Fibroblast of mammary gland (primary cell): ENCODE data around the gene SIK2.
A peak's percentile ranks its signal among the peaks of the same experiment; 100 is the strongest.

Experiments used
- DNase-seq: peaks from one replicate; pipeline ENCODE4 v3.0.0-alpha.2; 2010; ENCODE audit warnings: low read depth
- H3K4me3 ChIP-seq: 2 replicates; pipeline ENCODE4 v1.5.1; 2011; ENCODE audit warnings: low read depth, mild to moderate bottlenecking, low read length, moderate library complexity; ENCODE audit not compliant: control insufficient read depth
- TF ChIP-seq, protein P1 (sequence below): conservative IDR thresholded peaks from 2 replicates; pipeline ENCODE4 v1.5.1; 2011; ENCODE audit warnings: low read depth, low read length, inconsistent platforms; ENCODE audit not compliant: control insufficient read depth, insufficient read depth

The SIK2 gene

DNA sequence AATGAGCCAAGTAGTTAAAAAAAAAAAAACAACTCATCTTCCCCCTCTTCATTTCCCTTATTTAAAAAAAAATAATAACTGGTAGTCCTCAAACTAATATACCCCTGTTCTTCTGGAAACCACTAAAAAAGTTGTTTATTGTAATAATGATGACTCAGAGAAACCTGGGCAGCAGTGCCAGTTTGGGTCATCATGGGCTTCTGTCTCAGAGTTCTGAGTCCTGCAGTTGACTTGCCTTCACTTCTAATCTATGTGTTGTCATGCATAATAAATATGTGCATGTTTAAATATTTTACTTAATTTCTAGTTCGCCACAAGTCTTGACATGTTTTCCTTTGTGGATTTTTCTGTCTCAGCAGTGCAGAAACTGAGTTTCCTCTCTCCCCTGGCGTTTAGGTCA, 117.1 kb downstream of the SIK2 start:
- H3K4me3 ChIP-seq: no peak overlapping the region
- peak; percentile 64 for DNase-seq
- TF ChIP-seq, protein P1, sequence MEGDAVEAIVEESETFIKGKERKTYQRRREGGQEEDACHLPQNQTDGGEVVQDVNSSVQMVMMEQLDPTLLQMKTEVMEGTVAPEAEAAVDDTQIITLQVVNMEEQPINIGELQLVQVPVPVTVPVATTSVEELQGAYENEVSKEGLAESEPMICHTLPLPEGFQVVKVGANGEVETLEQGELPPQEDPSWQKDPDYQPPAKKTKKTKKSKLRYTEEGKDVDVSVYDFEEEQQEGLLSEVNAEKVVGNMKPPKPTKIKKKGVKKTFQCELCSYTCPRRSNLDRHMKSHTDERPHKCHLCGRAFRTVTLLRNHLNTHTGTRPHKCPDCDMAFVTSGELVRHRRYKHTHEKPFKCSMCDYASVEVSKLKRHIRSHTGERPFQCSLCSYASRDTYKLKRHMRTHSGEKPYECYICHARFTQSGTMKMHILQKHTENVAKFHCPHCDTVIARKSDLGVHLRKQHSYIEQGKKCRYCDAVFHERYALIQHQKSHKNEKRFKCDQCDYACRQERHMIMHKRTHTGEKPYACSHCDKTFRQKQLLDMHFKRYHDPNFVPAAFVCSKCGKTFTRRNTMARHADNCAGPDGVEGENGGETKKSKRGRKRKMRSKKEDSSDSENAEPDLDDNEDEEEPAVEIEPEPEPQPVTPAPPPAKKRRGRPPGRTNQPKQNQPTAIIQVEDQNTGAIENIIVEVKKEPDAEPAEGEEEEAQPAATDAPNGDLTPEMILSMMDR: no peak

DNA sequence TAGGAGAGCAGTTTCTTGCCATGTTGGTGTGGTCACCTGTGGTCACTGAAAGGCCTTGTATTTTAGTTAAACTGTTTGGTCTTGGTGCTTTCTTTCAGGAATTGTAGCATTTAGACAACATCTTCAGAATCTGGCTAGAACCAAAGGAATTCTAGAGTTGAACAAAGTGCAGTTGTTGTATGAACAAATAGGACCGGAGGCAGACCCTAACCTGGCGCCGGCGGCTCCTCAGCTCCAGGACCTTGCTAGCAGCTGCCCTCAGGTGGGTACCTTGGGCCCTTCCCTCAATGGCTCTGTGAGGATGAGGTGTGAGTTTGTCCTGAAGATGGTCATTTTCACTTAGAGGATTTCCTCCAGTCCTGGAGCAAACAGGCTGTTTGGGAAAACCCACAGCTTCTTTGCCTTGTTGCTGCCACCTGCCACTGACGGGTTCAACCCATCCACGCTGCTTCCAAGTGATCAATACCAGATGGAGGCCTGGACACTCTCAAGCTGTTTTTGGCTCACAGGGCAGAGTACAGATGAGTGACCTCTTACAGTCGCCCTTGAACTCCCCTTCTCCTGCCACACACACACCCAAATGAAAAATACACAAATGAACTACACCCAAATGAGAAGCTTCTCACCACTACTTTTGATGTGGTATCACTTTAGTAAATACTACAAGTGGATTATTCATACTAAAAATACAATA, 118.7 kb downstream of the SIK2 start:
- no peak for DNase-seq
- TF ChIP-seq, protein P1: no peak
- no peak overlapping the region for H3K4me3 ChIP-seq

DNA sequence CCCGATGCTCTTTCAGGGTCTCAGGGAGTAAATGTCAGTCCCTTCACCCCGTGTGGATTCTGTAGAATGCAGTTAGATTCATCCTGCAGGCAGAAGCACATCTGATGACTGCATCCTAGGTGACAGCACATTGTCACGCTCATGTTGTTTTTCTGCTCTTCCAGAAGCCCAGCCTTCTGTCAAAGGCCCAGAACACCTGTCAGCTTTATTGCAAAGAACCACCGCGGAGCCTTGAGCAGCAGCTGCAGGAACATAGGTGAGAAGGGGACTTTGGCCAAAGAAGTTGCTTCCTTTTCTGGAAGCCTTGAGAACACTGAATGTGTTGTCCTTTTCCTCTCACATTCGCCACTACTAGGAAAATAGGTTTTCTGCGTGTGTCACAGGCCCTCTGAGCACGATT, 120.3 kb downstream of the SIK2 start:
- DNase-seq: no peak
- no peak overlapping the region for H3K4me3 ChIP-seq
- TF ChIP-seq, protein P1: no peak

DNA sequence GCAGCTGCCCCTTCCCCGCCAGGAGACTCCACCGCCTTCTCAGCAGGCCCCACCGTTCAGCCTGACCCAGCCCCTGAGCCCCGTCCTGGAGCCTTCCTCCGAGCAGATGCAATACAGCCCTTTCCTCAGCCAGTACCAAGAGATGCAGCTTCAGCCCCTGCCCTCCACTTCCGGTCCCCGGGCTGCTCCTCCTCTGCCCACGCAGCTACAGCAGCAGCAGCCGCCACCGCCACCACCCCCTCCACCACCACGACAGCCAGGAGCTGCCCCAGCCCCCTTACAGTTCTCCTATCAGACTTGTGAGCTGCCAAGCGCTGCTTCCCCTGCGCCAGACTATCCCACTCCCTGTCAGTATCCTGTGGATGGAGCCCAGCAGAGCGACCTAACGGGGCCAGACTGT, 121.3 kb downstream of the SIK2 start:
- TF ChIP-seq, protein P1: no peak
- no peak for DNase-seq
- H3K4me3 ChIP-seq: no peak overlapping the region

DNA sequence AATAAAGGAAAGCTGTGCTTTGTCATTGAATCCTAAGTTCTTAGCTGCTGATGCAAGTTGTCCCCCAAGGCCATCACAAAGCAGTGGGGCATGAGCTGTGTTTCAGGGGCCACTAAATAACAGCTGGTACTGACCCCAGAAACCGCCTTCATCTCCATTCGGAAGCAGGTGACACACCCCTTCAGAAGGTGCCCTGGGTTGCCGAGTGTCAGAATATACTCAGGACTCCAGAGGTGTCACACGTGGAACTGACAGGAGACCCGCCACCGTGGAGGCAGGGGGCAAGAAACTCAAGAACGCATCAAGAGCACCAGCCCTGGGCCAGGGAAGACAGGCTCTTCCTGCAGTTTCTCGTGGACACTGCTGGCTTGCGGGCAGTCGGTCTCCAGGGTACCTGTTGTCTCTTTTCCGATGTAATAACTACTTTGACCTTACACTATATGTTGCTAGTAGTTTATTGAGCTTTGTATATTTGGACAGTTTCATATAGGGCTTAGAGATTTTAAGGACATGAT, 122.4 kb downstream of the SIK2 start:
- no peak overlapping the region for H3K4me3 ChIP-seq
- TF ChIP-seq, protein P1: no peak
- no peak for DNase-seq

DNA sequence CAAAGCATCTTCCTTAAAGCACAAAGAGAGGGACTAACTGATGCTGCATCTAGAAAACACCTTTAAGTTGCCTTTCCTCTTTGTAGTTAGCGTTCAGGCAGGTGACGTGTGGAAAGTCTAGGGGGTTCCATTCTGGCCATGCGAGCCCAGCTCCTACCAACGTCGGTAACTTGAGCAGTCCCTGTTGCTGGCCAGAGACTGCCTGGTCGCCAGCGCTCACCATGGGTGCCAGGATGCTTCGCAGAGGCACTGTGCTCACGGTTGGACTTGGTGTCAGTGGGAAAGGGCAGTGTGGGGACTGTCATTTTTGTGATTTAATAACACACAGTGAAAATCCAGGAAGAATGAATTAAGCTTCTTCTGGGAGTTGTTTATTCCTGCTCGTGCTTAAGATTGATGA, 123.4 kb downstream of the SIK2 start:
- TF ChIP-seq, protein P1: no peak
- DNase-seq: no peak
- H3K4me3 ChIP-seq: no peak overlapping the region
